SK-MEL-5 (cell line): ENCODE results near the gene ZFYVE28. TPM values are rescaled to one million over a fixed set of nuclear protein-coding genes. Genes with fewer than 3 reads are reported as not detected.
A peak's percentile ranks its signal among the peaks of the same experiment; 100 is the strongest.

Source experiments
- DNase-seq: peaks from one replicate; pipeline ENCODE4 v3.0.0-alpha.2; 2016; ENCODE audit warnings: low read depth, low spot score
- in situ Hi-C: cut with HindIII; loops from 2 replicates; pipeline ENCODE4 v1.10.0; 2016; ENCODE audit warnings: low sequenced_read_pairs, high pct_unique_total_duplicates, low pct_unique_long_range_greater_than_20kb
- total RNA-seq: library from RNA; depleted of rRNA; stranded (reverse); fragments of >200 nt; shearing (Covaris generic); gene quantifications from 2 replicates; pipeline ENCODE4 v1.2.3, GENCODE V29; 2014

Gene ZFYVE28
- total RNA-seq, 1 experiment from 2014 or later: 3.1 TPM

DNA sequence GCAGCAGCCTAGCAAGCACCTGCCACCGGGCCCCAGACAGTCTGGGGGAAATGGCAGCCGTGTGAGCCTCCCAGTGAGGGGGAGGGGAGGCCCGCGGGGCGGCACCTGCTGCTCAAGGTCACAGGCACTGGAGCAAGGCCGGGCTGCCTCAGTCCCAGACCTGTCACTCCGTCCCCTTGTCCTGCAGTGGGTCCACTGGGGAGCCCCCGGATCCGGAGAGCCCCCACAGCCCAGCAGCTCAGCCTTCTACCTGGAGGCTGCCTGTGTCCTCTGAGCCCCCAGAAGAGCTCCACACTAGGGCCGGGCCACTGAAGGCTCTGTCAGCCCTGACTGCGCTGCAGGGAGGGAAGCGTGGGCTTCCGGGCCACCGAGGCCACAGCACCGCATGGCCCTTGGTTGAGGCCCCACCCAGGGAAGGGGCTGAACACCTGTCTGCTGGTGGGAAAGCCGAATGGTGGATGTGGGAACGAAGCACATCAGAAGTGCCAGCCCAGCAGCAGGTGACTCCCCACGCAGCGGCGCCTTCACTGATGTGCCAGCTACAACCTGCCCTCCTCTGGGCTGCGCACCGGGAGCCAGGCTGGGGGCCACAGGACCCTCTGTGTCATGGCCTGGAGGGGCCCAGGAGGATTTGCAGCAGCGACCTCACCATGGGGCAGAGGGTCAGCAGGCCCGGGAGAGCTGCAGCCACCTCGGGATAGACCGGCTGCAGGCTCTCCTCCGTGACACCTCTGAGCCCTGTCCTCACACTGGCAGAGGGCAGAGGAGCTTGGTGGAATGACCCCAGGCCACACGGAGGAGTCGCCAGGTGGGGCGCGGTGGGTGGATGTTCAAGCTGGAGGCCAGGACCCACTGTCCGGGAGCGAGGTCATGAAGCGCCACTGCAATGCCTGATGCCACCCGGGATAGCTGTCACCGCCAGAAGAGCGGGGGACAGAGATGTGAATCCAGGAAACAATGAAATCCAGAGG, 121.5 kb downstream of the ZFYVE28 start:
- no peak for DNase-seq
- in situ Hi-C loops: no loop called here

DNA sequence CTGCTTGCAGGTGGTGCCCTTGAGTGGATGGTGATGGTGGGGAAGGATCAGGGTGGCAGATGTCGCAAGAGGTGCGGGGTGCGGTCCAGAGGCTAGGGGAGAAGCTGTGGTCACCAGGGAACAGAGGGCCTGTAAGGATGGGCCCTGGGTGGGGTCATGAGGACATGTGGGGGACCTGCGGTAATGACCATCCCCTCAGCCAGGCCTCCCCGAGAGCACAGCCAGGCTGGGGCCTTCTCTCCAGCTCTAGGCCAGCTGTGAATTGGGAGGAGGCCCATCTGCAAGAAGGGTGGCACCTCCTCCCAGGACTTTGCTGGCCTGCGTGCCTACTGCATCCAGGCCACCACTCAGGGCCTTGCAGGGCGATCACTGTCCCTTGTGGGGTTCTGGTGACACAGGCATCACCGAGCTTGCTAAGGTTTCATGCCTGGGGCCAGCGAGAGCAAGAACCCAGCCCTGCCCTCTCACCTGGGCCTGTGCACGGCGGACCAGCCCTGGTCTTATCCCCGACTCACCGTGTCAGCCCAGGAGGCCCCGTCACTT, 122.5 kb downstream of the ZFYVE28 start:
- DNase-seq: no peak
- in situ Hi-C loops: no loop called here

DNA sequence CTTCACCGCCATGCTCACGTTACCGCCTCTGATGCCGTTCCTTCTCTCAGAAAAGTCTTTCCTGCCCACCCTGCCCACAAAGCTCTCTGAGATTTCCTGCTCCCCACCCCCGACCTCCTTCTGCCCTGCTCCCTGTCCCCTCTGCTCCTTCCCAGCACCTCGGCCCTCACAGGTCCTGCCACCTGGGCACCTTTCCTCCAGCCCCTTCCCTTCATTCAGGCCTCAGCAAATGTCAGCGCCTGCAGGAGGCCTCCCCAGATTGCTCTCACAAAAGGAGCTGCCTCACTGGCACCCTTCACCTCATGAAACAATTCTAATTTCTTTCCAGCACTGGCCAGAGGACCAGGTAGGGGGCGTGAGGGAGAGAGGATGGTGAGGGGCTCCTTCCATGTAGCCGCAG, 122.9 kb downstream of the ZFYVE28 start:
- in situ Hi-C loops: no loop called here
- no peak for DNase-seq

DNA sequence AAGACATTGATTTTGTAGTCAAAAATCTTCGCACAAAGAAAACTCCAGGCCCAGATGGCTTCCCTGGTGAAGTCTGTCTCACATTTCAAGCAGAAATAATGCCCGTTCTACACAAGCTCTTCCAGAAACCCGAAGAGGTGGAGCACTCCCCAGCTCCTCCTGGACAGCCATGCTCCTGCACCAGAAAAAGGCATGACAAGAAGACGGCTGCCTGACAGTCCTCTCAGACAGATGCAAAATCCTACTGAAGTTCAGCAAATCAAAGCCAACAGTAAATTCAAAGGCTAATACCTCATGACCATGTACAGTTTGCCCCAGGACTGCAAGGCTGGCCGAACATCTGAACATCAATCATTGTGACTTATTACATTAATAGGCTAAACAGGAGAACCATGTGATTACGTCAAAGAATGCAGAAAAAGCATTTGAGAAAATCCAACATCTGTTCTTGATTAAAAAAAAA, 125.8 kb downstream of the ZFYVE28 start:
- peak; percentile 9 for DNase-seq
- in situ Hi-C loops: no loop called here

DNA sequence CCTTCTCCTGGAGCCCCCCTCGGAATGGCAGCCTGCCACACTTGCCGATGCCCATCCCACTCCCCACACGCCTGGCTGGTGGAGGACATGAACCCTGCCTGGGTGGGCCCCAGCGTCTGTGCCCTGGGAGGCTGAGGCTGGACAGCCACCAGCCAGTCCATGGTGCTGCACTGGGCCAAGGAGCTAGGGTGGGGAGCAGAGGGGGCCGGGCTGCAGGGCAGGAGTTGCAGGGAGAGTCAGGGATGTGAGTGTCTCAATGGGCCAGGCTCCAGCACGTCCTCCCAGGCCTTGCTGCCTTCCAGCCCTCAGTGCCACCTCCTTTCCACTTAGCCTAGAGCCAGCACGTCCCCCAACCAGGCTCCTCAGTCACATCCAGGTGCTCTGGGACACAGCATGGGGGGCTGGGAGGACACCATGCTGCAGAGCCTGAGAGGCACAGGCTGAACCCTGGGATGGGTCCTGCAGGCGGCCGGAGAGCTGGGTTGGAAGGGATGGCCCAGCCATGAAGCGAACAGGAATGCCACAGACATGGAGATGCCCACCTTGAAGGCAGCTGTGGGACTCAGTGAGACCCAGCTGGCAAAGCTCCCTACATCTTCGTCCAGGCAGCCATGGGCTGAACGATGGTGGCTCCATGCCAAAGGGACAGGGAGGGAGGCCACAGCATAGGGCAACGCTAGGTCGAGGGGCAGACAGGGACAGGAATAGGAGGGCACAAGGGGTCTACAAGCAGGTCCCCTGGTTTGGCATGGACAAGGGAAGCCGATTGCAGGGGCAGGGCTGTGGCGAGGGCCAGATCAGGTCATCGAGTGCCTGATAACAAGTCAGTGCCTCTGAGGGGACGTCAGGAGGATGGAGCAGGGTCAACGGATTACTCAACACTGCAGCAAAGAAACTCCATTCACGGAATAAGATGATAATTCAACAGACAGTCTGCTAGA, 126.5 kb downstream of the ZFYVE28 start:
- no peak for DNase-seq
- in situ Hi-C loops: no loop called here

DNA sequence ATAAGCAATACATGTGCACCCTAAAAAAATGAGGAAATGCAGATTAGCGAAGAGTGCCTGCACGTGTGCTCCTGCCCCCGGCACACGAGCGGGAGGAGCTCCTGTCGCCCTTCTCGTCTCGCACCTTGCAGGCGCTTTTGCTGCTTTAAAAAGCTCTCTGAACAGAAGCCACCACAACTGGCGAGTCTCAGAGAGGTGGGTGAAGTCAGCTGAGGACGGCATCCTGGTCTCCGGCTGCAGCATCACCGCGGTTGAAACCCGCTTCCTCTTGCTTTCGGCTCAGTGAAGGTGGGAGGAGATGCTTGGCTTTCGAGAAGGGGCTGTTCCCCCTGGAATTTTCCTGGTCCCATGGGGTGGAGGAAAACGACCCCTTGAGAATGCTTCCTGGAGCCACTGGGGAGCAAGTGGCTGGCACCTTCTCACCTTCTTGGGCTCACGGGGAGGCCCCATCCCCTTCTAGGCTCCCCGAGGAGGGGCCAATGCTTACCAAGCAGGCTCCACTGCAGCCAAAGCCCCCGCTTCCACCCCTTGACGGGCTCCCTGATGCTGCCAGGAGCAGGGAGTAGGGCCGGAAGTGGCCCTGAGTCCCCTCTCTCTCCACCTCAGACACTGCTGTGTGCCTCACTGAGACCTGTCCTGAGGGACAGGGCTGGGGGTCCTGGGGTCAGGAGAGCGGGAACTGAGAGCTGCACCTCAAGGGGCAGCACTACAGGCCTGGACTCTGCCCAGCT, 127.3 kb downstream of the ZFYVE28 start:
- in situ Hi-C loops: no loop called here
- DNase-seq: no peak

DNA sequence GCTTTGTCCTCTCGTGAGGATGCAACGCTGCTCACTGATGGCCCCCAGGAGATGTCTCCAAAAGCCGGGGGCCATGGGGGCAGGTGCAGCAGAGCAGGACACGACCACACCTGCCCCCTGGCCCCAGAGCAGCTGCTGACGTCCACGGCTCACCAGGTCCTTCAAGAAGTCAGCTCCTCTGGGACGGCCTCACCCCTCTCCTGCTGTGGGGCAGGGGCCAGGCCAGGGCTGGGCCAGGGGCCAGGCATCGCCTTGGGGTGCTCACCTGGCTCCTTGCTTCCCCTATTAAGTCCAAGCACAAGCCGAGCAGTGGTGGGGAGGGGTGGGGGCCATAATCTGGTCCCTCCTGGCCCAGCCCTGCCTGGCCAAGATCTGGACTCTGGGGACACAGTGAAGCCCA, 128.0 kb downstream of the ZFYVE28 start:
- in situ Hi-C loops: no loop called here

DNA sequence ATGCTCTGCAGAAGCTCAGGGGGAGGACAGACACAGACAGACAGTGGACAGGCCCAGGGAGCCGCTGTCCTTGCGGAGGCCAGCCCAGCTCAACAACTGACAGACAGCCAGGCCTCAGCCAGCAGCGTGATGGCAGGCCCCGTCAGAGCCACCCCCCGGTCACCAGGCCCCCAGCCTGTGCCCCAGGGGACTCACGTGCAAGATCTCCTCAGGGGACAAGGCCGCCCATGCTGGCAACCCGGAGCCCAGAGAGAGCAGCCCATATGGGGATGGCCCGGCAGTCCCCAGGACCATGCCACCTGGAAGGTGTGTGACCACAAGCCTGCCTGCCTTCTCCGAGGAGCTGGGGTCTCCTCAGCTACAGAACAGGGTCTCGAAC, 128.5 kb downstream of the ZFYVE28 start:
- in situ Hi-C loops: no loop called here
- DNase-seq: no peak

More for the DNA sequence above, 128.0 kb downstream of the ZFYVE28 start:
- no peak for DNase-seq

DNA sequence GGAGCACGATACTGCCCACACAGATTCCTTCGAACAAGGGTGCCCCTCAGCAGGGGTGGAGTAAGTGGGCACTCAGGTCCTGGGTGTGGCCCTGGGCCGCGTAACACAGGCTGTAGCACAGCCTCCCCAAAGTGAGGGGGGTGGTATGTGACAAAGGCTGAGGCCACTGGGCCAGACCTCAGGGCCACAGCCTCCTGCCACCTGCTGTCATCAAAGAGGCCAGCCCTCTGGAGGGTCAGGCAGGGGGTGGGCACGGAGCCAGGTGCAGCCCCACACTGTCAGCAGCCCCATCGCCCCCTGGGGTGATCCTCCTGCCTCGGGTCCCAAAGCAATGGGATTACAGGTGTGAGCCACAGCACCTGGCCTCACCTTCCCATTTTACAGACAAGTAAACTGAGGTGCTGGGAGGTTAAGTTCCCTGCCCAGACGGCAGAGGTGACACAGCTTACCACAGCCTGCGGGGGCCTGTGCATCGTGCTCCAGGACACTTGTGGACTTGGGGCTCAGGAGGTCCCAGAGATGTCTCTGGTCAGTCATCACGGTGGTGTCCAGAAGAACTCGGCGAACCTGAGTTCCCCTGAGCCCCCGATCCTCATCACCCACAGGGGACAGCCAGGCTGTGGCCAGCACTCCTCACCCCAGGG, 129.0 kb downstream of the ZFYVE28 start:
- DNase-seq: no peak
- in situ Hi-C loops: no loop called here

DNA sequence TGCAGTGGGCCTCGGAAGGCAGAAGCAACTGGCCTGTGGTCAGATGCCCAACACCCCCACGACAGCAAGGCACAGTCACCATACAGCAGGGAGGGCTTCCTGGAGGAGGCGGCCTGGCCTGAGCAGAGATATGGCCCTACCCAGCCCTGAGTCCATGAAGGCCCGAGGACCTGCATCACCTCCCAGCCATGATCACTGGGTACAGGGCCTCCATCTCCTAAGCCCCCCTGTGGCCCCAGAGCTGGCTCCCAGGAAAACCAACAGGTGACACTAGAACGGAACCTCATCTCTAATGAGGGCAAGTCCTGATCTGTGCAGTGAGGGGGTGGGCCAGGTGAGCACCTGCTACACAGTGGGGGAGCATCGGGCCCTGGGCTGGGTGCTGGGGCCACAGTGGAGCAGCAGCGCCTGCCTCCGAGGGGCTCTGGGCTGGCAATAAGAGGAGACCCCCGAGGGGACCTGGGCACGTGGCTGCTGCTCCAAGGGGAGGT, 130.3 kb downstream of the ZFYVE28 start:
- in situ Hi-C loops: no loop called here
- DNase-seq: no peak

DNA sequence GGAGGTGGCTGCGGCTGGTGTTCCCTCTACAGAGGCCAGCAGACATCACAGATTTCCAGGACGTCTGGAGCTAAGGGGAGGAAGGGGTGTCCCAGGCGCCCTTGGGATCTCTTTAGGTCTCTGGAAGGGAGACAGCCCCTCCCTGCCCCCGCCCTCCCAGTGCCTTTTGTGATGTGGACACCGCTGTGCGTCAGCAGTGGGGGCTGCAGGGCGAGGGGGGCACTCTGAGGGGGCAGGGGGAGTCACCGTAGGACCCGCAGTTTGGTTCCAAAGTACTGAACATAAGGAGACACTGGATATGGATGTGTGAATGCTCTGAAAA, 130.9 kb downstream of the ZFYVE28 start:
- in situ Hi-C loops: no loop called here
- no peak for DNase-seq

DNA sequence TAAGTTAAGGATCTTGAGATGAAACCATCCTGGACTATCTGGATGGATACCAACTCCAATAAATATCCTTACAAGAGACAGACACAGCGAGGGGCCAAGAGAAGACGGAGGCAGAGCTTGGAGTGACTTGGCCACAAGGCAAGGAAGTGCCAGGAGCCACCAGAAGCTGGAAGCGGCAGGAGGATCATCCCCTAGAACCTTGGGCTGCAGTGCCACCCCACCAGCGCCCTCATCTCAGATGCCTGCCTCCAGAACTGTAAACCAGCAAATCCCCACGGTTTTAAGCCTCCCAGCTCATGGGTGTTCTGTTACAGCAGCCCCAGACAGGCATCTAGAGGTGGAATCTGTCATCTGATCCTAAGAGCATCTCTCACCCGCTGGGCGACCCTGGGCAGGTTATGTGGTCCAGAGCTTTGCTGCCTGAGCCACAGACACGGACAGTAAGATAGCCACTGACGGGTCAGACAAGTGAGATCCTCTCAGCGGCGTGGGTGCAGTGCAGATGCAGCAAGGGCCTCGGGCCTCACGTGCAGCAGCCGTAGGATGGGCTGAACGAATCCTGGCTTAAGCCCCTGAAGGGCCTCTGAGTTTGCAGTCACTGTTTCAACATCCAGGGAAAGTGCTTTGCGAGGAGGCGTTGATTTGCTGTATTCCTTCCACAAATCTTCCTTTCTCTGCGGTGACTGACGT, 131.4 kb downstream of the ZFYVE28 start:
- in situ Hi-C loops: no loop called here
- no peak for DNase-seq

DNA sequence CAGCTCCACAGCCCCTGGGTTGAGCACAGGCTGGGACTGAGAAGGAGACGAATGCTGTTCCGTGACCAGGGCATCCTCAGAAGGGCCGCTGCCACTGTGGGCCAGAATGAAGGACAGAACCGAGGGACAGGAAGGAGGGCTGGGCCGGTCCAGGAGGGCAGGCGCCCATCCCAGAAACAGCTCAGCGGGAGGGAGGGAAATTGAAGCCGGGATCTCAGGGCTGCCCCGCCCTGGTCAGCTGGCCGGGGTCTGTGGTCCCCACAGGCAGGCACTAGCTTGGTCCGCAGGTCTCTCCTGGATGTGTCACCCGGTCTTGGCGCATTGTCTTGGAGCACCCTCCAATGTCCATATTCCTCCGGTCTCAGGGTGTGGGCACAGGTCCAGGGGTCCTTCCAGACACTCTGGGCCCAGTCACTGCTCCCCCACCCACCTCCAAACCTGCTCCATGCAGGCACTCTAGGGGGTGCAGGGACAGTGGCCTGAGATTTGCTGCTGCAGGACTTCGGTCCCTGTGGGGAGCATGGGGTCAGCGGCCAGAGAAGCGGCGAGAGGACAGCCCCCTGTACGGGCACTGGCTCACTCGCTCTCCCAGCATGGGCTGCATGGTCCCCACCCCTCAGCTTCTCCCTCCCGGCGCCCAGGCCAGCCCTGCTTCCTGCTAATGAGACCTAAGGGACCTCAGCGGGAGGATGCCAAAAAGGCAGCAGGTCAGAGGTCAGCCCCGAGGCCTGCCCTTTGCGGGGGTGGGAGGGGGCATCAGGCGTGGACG, 132.6 kb downstream of the ZFYVE28 start:
- in situ Hi-C loops: no loop called here
- no peak for DNase-seq

DNA sequence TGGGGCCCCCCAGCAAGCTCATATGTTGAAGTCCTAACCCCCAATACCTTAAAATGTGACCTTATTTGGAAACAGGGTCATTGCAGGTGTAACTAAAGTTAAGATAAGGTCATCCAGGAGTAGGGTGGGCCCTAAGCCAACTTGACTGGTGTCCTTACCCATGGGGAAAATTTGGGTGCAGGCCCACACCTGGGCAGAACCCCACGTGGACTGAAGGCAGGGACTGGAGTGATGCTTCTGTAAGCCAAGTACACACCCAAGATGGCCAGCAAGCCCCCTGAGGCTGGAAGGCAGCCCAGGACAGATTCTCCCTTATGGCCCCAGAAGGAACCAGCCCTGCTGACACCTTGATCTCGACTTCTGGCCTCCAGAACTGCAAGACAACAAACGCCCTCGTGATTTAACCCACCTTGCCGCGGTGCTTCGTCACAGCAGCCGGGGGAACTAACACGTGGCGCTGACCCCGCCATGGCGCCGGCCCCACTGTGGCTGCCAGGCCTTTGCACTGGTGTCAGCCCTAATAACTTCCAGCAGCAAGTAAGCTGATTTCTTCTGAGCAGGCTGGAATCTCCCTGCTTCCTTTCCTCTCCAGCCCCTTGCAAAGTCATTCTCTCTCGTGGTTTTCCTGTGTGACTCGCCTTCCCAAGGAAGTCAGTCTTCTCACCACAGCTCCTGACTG, 133.4 kb downstream of the ZFYVE28 start:
- peak; percentile 22 for DNase-seq
- in situ Hi-C loops: no loop called here

DNA sequence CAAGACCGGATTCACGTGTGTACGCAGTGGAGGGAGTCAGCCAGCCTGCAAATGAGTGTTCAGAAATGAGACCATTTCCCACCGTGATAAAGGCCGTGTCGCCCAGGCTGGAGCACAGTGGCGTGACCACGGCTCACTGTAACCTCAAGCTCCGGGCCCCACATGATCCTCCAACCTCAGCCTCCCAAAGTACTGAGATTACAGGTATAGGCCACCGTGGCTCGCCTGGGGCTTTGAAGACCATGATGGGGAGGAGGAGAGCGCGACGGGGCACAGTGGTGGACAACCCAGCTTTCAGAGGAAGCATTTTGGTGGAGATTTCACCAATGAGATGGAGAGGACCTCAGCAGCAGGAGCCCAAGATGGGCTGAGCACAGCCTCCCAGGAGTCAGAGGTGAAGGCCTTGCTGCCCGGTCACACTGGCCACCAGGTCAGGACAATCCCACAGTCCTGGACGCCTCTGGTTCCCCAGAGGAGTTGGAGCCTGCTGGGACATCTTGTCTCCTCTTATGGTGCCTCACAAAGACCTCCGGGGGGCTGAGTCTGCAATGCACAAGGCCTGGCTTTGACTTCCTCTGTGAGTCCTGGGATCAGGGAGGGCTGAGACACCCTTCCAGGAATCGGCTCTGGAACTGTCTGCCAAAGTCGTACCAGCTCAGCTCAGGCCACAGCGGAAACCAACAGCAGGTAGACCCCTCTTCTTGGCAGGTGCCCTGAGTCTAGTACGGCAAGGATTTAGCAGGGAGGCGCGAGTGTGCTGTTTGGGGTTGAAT, 134.1 kb downstream of the ZFYVE28 start:
- in situ Hi-C loops: no loop called here
- no peak for DNase-seq
